ENCODE data around the gene DPF3. TPM values are rescaled to one million over a fixed set of nuclear protein-coding genes. Genes with fewer than 3 reads are reported as not detected.

The DPF3 gene
- total RNA-seq, 5 donors from 2014 or later (not counting 1 experiment from before 2014, with no cell fraction given): 0.33 to 0.86 (median 0.54) TPM

- H3K4me3 ChIP-seq (ENCODE audit: control insufficient read depth in 1 of 2, extremely low read depth in 1 of 2, low read length in 1 of 2): no peak overlapping the region
- ATAC-seq (replicated peaks in 1 of 4): no peak
- 95% methylated on average over 7 of the region's 8 CpGs for WGBS (ENCODE audit: insufficient coverage)
Measured at GRCh38 chr14:72640911-72641485, 252.9 kb downstream of the DPF3 start.

GRCh38 chr14:72638021-72638420, 255.9 kb downstream of the DPF3 start:
- no peak overlapping the region for H3K27ac Mint-ChIP-seq
- peaks cover 0 to 5% (median 4%) of the 10 kb centered on the region in 3 donors for H3K9me3 Mint-ChIP-seq

More at GRCh38 chr14:72640911-72641485, 252.9 kb downstream of the DPF3 start:
- peaks cover 3% of the 10 kb centered on the region for H3K36me3 Mint-ChIP-seq
- Histone ChIP-seq H3K9me3 (no peaks in the 10 kb centered on the region), H3K36me3 (ENCODE audit: control insufficient read depth in 2 of 2, extremely low read depth in 1 of 2, insufficient read depth in 1 of 2, low read length in 1 of 2) (no peaks in the 10 kb centered on the region), H3K27ac (ENCODE audit: low read length) (no peak overlapping the region), H3K27me3 (replicated peaks in 1 of 2; ENCODE audit: control insufficient read depth in 2 of 2, extremely low read depth in 1 of 2, insufficient read depth in 2 of 2, low read length in 1 of 2) (peaks cover 0 to 3% of the 10 kb centered on the region in 2 experiments), H3K4me1 (ENCODE audit: control insufficient read depth in 1 of 2, extremely low read depth in 1 of 2, insufficient read depth in 2 of 2, low read length in 2 of 2) (no peaks in the 10 kb centered on the region)
- DNase-seq: no peak
- no peaks in the 10 kb centered on the region for H3K4me1 Mint-ChIP-seq
- ChIA-PET POLR2A (no interaction called here), CTCF (no interaction called here)
- H3K9me3 Mint-ChIP-seq: peaks cover 0 to 5% (median 4%) of the 10 kb centered on the region in 3 donors
- H3K27ac Mint-ChIP-seq: no peak overlapping the region
- no peaks in the 10 kb centered on the region for H3K27me3 Mint-ChIP-seq
- H3K4me3 Mint-ChIP-seq: no peak overlapping the region

DNA sequence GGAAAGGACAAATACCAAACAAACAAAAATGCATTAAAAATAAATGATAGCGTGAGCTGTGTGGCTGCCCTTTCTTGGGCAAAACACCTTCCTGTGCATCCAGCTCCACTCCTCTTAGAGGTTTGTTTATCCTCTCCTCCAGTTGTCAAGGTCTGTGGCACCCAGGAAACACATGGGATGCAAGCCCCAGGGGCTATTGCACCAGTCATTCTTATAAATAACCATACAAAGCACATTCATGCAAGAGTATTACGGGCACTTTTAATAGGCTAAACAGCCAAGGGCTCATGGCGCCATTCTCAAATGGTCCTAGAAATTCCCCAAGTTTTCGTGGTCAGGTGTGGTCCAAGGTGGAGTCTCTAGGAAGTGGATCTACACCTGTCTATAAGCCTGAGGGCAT, 257.0 kb downstream of the DPF3 start:
- no peak for ATAC-seq (replicated peaks in 1 of 4)
- no peak overlapping the region for H3K27ac Mint-ChIP-seq
- POLR2A ChIA-PET: no interaction called here

More at GRCh38 chr14:72638021-72638420, 255.9 kb downstream of the DPF3 start:
- CTCF ChIA-PET: no interaction called here
- POLR2A ChIA-PET: no interaction called here
- H3K4me1 Mint-ChIP-seq: no peaks in the 10 kb centered on the region
- Histone ChIP-seq H3K9me3 (no peaks in the 10 kb centered on the region), H3K27ac (ENCODE audit: low read length) (no peak overlapping the region), H3K4me3 (ENCODE audit: control insufficient read depth in 1 of 2, extremely low read depth in 1 of 2, low read length in 1 of 2) (no peak overlapping the region), H3K36me3 (ENCODE audit: control insufficient read depth in 2 of 2, extremely low read depth in 1 of 2, insufficient read depth in 1 of 2, low read length in 1 of 2) (no peaks in the 10 kb centered on the region), H3K27me3 (replicated peaks in 1 of 2; ENCODE audit: control insufficient read depth in 2 of 2, extremely low read depth in 1 of 2, insufficient read depth in 2 of 2, low read length in 1 of 2) (peaks cover 0 to 3% of the 10 kb centered on the region in 2 experiments), H3K4me1 (ENCODE audit: control insufficient read depth in 1 of 2, extremely low read depth in 1 of 2, insufficient read depth in 2 of 2, low read length in 2 of 2) (no peaks in the 10 kb centered on the region)
- no peak overlapping the region for H3K4me3 Mint-ChIP-seq
- peaks cover 0 to 3% of the 10 kb centered on the region in 2 donors for H3K27me3 Mint-ChIP-seq
- WGBS (ENCODE audit: insufficient coverage): 76% methylated on average over 3 of the region's 3 CpGs
- no peak for ATAC-seq (replicated peaks in 1 of 4)
- no peak for DNase-seq
- peaks cover 3% of the 10 kb centered on the region for H3K36me3 Mint-ChIP-seq

GRCh38 chr14:72636094-72636493, 257.8 kb downstream of the DPF3 start:
- Mint-ChIP-seq H3K4me1 (no peaks in the 10 kb centered on the region), H3K27ac (no peak overlapping the region), H3K36me3 (peaks cover 3% of the 10 kb centered on the region)

More for the DNA sequence above, 257.0 kb downstream of the DPF3 start:
- Histone ChIP-seq H3K36me3 (ENCODE audit: control insufficient read depth in 2 of 2, extremely low read depth in 1 of 2, insufficient read depth in 1 of 2, low read length in 1 of 2) (no peaks in the 10 kb centered on the region), H3K27ac (ENCODE audit: low read length) (no peak overlapping the region), H3K27me3 (replicated peaks in 1 of 2; ENCODE audit: control insufficient read depth in 2 of 2, extremely low read depth in 1 of 2, insufficient read depth in 2 of 2, low read length in 1 of 2) (peaks cover 0 to 2% of the 10 kb centered on the region in 2 experiments), H3K9me3 (no peaks in the 10 kb centered on the region), H3K4me1 (ENCODE audit: control insufficient read depth in 1 of 2, extremely low read depth in 1 of 2, insufficient read depth in 2 of 2, low read length in 2 of 2) (no peaks in the 10 kb centered on the region), H3K4me3 (ENCODE audit: control insufficient read depth in 1 of 2, extremely low read depth in 1 of 2, low read length in 1 of 2) (no peak overlapping the region)
- DNase-seq: no peak
- Mint-ChIP-seq H3K36me3 (peaks cover 3% of the 10 kb centered on the region), H3K27me3 (peaks cover 0 to 5% of the 10 kb centered on the region in 2 donors), H3K4me3 (no peak overlapping the region), H3K4me1 (no peaks in the 10 kb centered on the region), H3K9me3 (peaks cover 0 to 5% (median 4%) of the 10 kb centered on the region in 3 donors)
- no CpG with 5 or more reads among the region's 4 CpGs for WGBS (ENCODE audit: insufficient coverage)
- CTCF ChIA-PET: no interaction called here

DNA sequence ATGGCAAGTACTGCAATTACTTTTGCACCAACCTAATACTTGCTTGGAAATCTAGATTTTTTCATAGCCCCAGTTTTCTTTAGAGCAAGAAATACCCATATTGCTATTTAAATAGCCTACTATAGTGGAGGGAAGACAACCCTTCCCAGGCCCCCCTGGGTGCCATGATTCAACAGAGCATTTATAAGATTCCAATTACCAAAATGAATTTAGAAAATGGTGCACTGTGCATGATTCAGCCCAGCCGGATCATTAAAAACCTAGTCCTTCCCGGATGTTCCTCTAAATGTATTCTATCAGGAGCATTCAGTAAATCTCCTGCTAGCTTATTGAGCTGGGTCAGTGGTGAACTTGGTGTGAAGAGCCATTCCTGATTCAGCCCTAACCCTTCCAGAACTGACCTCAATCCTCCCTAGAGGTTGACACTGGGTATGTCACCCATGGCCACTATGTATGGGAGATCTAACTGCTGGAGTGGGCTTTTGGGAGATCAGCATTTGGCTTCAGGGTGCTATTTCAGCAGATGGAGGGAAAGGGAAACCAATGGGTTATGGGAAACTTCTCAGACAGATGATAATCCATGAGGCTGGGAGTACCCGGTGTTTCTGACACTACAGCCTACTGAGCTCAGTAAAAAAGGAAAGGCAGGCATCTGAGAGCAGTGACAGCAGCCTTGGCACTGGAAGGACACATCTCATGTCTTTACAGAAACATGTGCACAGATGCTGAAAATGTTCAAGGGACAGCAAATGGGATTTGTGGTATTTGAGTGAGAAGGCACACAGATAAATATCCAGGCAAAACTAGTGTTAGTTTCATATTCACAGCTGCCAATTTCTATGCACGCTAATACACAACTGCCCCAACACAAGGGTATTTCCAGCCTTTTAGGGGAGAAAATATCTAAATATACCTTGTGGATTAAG, 258.9 kb downstream of the DPF3 start:
- peaks cover 4 to 13% of the 10 kb centered on the region in 2 donors for H3K27me3 Mint-ChIP-seq
- peaks cover 3% of the 10 kb centered on the region for H3K36me3 Mint-ChIP-seq
- H3K27me3 ChIP-seq (replicated peaks in 1 of 2; ENCODE audit: control insufficient read depth in 2 of 2, extremely low read depth in 1 of 2, insufficient read depth in 2 of 2, low read length in 1 of 2): peaks cover 0 to 2% of the 10 kb centered on the region in 2 experiments
- no peak overlapping the region for H3K27ac ChIP-seq (ENCODE audit: low read length)
- no peaks in the 10 kb centered on the region for H3K36me3 ChIP-seq (ENCODE audit: control insufficient read depth in 2 of 2, extremely low read depth in 1 of 2, insufficient read depth in 1 of 2, low read length in 1 of 2)
- DNase-seq: no peak
- peaks cover 0 to 5% (median 4%) of the 10 kb centered on the region in 3 donors for H3K9me3 Mint-ChIP-seq
- WGBS (ENCODE audit: insufficient coverage): 83% methylated on average over 1 of the region's 4 CpGs
- no peaks in the 10 kb centered on the region for H3K4me1 ChIP-seq (ENCODE audit: control insufficient read depth in 1 of 2, extremely low read depth in 1 of 2, insufficient read depth in 2 of 2, low read length in 2 of 2)
- H3K4me3 Mint-ChIP-seq: no peak overlapping the region
- ChIA-PET CTCF (no interaction called here), POLR2A (no interaction called here)
- no peak overlapping the region for H3K27ac Mint-ChIP-seq
- no peaks in the 10 kb centered on the region for H3K4me1 Mint-ChIP-seq
- no peak overlapping the region for H3K4me3 ChIP-seq (ENCODE audit: control insufficient read depth in 1 of 2, extremely low read depth in 1 of 2, low read length in 1 of 2)
- H3K9me3 ChIP-seq: no peaks in the 10 kb centered on the region
- ATAC-seq (replicated peaks in 1 of 4): no peak

More at GRCh38 chr14:72636094-72636493, 257.8 kb downstream of the DPF3 start:
- POLR2A ChIA-PET: no interaction called here
- no peaks in the 10 kb centered on the region for H3K27me3 ChIP-seq (replicated peaks in 1 of 2; ENCODE audit: control insufficient read depth in 2 of 2, extremely low read depth in 1 of 2, insufficient read depth in 2 of 2, low read length in 1 of 2)
- Mint-ChIP-seq H3K9me3 (peaks cover 0 to 5% (median 4%) of the 10 kb centered on the region in 3 donors), H3K4me3 (no peak overlapping the region), H3K27me3 (peaks cover 2 to 8% of the 10 kb centered on the region in 2 donors)
- no peaks in the 10 kb centered on the region for H3K4me1 ChIP-seq (ENCODE audit: control insufficient read depth in 1 of 2, extremely low read depth in 1 of 2, insufficient read depth in 2 of 2, low read length in 2 of 2)
- CTCF ChIA-PET: no interaction called here
- no peak for ATAC-seq (replicated peaks in 1 of 4)
- DNase-seq: no peak
- WGBS (ENCODE audit: insufficient coverage): no CpG with 5 or more reads among the region's 1 CpG
- H3K36me3 ChIP-seq (ENCODE audit: control insufficient read depth in 2 of 2, extremely low read depth in 1 of 2, insufficient read depth in 1 of 2, low read length in 1 of 2): no peaks in the 10 kb centered on the region
- no peak overlapping the region for H3K4me3 ChIP-seq (ENCODE audit: control insufficient read depth in 1 of 2, extremely low read depth in 1 of 2, low read length in 1 of 2)
- no peak overlapping the region for H3K27ac ChIP-seq (ENCODE audit: low read length)
- H3K9me3 ChIP-seq: no peaks in the 10 kb centered on the region

- ATAC-seq (replicated peaks in 1 of 4) (no peak), DNase-seq (no peak)
- Mint-ChIP-seq H3K36me3 (no peaks in the 10 kb centered on the region), H3K27ac (no peak overlapping the region), H3K4me1 (no peaks in the 10 kb centered on the region), H3K27me3 (peaks cover 6 to 13% of the 10 kb centered on the region in 2 donors), H3K4me3 (no peak overlapping the region), H3K9me3 (no peaks in the 10 kb centered on the region)
- POLR2A ChIA-PET: no interaction called here
- no peaks in the 10 kb centered on the region for H3K36me3 ChIP-seq (ENCODE audit: control insufficient read depth in 2 of 2, extremely low read depth in 1 of 2, insufficient read depth in 1 of 2, low read length in 1 of 2)
- no peaks in the 10 kb centered on the region for H3K4me1 ChIP-seq (ENCODE audit: control insufficient read depth in 1 of 2, extremely low read depth in 1 of 2, insufficient read depth in 2 of 2, low read length in 2 of 2)
- WGBS (ENCODE audit: insufficient coverage): 83% methylated on average over 2 of the region's 5 CpGs
- CTCF ChIA-PET: no interaction called here
- no peaks in the 10 kb centered on the region for H3K9me3 ChIP-seq
- no peak overlapping the region for H3K27ac ChIP-seq (ENCODE audit: low read length)
- no peak overlapping the region for H3K4me3 ChIP-seq (ENCODE audit: control insufficient read depth in 1 of 2, extremely low read depth in 1 of 2, low read length in 1 of 2)
- H3K27me3 ChIP-seq (replicated peaks in 1 of 2; ENCODE audit: control insufficient read depth in 2 of 2, extremely low read depth in 1 of 2, insufficient read depth in 2 of 2, low read length in 1 of 2): peaks cover 0 to 7% of the 10 kb centered on the region in 2 experiments
Measured at GRCh38 chr14:72633551-72633950, 260.4 kb downstream of the DPF3 start.

Data from T-cell (primary cell).